GM13976 (cell line): Measurements from ENCODE around the gene CENPE.

Source experiments
- DNase-seq: peaks from one replicate; pipeline ENCODE4 v3.0.0; 2012; ENCODE audit warnings: low spot score
- CTCF ChIP-seq: IDR thresholded peaks from 2 replicates; pipeline ENCODE4 v1.5.1; 2012; ENCODE audit warnings: borderline replicate concordance, mild to moderate bottlenecking; ENCODE audit not compliant: insufficient read depth; ENCODE audit errors: extremely low read depth, missing control alignments, control extremely low read depth
- in situ Hi-C: fragments of 300-500 bp; cut with MboI; formaldehyde crosslinking; loops from one replicate; pipeline ENCODE4 v1.12.0; 2022; ENCODE audit warnings: low sequenced_read_pairs, mixed read lengths, inconsistent platforms; ENCODE audit not compliant: unreplicated experiment

The CENPE gene

GRCh38 chr4:103136671-103137445 is 61.3 kb downstream of the CENPE start:
- in situ Hi-C loops = no loop called here
- TF ChIP-seq CTCF = no peak
- no peak for DNase-seq

DNA sequence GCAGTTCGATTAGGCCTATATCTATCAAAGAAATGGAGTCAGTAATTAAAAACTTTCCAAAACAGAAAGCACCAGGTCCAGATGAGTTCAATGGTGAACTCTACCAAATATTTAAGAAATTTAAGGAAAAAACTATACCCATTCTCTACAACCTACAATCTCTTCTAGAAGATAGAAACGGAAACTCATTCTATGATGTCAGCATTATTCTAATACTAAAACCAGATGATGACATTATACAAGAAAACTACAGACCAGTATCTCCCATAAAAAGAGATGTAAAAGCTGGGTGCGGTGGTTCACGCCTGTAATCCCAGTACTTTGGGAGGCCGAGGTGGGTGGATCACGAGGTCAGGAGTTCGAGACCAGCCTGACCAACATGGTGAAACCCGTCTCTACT is 69.0 kb downstream of the CENPE start:
- DNase-seq = no peak
- in situ Hi-C loops = no loop called here
- TF ChIP-seq CTCF = no peak

GRCh38 chr4:103126126-103126525 is 72.0 kb downstream of the CENPE start:
- in situ Hi-C loops = no loop called here
- no peak for TF ChIP-seq CTCF
- DNase-seq = no peak

DNA sequence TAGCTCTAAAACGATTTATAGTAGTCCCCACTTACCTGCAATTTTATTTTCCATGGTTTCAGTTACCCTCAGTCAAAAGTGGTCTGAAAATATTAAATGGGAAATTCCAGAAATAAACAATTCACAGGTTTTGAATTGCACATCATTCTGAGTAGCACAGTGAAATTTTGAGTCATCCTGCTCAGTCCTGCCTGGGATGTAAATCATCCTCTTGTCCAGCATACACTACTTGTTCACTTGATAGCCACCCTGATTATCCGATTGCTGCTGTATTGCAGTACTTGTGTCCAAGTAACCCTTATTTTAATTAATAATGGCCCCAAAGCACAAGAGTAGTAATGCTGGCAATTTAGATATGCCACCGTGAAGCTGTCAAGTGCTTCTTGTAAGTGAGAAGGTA is 75.0 kb downstream of the CENPE start:
- in situ Hi-C loops = no loop called here
- no peak for DNase-seq

GRCh38 chr4:103118166-103118565 is 80.0 kb downstream of the CENPE start:
- in situ Hi-C loops = no loop called here
- no peak for TF ChIP-seq CTCF
- no peak for DNase-seq

More for the DNA sequence above, 75.0 kb downstream of the CENPE start:
- no peak for TF ChIP-seq CTCF

GRCh38 chr4:103111598-103111997 is 86.5 kb downstream of the CENPE start:
- no peak for TF ChIP-seq CTCF
- DNase-seq = no peak
- in situ Hi-C loops = no loop called here

GRCh38 chr4:103108542-103108941 is 89.6 kb downstream of the CENPE start:
- no peak for TF ChIP-seq CTCF
- in situ Hi-C loops = no loop called here
- no peak for DNase-seq
